Stimulated activated CD4-positive, alpha-beta T cell treated with anti-CD3 and anti-CD28 coated beads, Interleukin-2, amount 100 ng/mL, for 48 hours (primary cell): Measurements from ENCODE around the gene TMEM40.
"Not testable (repeated sequence)": the region's sequence is repeated elsewhere in the genome, so short reads cannot be mapped to it uniquely, and the experiment has no call there.

Source experiments
- DNase-seq, 2 donors: peaks; one replicate each; pipeline ENCODE4 v3.0.0-alpha.2; 2020

The TMEM40 gene

DNA sequence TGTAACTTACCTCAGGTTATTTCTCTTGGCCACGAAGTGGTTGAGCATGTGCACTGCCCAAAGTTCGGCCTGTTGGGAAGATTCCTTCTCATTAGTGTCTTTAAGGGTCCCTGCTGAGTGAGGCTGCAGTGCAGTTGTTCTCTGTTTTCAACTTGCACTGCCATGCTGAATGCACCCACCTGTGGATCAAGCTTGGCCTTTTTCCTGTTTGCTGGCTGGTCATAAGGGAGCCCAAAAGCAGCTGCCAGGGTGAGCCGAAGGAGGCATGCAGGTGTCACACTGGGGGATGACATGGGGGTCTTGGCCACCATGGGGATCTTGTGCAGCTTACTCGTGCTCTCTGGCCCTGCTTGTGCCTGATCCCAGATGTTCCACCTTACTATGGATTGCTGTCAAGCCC lies 49.0 kb downstream of the TMEM40 start:
- no peak for DNase-seq

DNA sequence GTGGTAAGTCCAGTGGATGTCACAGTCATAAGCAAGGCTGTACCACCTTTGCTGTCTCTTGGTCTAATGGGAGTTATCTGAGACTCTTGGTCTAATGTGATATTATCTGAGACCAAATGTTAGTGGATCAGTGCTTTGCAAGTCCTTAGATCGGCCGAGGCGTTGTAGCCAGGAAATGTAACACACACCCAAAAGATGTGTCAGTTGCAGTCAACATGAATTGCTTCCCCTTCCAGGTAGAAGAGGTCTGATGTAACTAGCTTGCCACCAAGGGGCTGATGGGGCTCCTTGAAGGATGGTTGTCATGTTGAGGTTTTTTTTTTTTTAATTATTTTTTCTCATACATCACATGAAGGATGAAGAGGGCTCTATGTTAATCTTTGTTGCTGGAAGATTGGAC lies 49.7 kb downstream of the TMEM40 start:
- no peak for DNase-seq

DNA sequence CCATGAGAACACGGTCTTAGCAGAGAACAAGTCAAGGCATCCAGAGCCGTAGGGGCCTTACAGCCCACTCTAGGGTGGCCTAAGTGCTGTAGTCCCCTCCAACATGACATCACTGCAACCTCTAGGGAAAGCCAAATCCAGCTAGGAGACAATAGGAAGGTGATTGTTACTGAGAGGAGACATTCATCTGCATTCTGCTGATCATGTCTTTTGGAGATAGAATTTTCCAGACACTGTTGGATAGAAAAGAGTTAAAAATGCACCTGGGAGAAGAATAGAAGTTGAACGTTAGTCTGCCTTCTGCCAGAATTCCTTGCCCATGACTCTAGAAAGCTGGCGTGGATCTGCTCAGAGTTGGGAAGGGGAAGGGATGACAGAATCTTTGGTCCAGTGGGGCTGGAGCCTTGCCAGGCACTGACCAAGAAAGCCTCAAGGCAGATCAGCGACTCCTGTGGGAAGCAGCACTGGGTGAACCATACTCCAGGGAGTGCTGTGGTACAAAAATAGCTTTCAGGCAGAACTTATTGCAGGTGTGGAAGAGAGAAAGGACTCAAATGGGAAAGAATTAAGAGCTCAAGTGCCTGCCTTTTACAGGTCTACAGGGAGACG lies 50.4 kb downstream of the TMEM40 start:
- DNase-seq, result no peak

DNA sequence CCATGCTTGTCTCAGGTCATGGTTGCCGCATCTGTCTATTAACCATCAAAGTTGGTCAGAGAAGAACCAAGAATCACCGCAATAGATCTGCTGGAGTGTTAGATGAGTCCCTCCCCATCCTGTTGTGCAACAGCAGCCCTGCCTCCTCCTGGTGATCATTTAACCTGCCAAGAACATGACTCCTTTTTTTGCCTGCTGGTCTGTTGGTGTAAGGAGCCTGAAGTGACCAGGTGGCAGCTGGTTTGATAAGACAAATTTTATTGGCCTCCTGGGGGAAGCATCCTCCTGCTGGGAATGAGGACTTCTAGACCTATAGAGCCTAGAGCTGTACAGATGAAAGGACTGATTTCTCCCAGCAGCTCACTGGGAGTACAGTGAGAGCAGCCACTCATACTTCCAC lies 51.6 kb downstream of the TMEM40 start:
- DNase-seq, result no peak

DNA sequence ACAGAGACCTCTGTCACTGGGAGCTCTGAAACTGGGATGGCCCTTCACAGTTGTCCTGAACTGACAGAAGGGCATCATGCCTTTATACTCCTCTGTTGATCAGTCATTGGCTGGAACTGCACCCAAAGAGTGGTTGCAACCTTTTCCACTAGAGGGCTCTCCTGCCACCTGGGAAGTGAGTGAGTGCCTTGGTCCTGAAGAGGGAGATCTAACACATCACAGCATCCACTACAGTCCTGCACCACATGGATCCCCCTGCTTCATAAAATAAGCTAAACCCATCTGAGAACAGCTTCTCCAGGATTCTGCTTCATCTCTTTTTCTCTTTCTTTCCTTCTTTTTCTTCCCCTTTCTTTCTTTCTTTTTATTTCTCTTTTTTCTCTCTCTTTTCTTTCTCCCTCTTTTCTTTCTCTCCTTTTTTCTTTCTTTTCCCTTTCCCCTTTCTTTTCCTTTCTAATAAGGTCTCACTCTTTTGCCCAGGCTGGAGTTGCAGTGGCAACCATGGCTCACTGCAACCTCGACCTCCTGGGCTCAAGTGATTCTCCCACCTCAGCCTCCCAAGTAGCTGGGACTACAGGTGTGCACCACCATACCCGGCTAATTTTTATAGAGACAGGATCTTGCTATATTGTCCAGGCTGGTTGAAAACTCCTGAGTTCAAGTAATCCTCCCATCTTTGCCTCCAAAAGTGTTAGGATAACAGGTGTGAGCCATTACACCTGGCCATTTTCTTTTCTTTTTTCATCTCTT lies 52.4 kb downstream of the TMEM40 start:
- DNase-seq, result peak; percentile 44 to 47

DNA sequence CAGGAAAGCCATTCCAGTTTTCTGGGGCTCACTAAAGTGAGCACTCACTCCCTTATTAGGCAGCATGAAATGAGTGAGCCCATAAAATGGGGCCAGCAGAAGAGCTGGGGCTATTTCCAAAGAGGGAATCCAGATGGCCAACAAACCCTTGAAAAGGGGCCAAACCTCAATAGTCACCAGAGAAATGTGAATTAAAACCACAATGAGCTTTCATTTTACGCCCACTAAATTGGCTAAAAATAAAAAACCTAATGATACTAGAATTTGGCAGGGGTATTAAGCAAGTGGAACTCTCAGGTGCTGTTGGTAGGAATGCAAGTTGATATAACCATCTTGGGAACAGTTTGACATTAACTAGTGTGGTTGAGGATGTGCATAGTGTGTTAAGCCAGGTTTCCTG lies 53.1 kb downstream of the TMEM40 start:
- DNase-seq, result no peak

DNA sequence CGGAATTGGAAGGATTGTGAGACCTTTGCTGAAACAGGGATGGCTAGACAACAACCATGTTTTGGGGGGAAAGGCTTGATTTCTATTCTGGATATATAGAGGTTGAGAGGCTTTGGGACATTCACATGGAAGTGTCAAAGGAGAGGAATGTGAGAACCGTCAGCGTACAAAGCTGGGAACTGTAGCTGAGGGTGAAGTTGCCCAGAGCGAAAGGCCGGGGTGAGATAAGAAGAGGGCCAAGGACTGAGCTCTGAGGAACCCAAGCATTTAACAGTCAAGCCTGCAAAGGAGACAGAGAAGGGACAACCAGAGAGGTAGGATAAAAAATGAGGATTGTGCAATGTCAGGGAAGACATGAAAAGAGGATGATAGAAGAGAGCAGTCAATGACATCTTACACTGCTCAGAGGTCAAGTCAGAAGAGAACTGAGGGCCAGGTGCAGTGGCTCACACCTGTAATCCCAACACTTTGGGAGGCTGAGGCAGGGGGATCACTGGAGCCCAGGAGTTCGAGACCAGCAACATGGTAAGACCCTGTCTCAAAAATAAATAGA lies 53.6 kb downstream of the TMEM40 start:
- DNase-seq, result no peak

DNA sequence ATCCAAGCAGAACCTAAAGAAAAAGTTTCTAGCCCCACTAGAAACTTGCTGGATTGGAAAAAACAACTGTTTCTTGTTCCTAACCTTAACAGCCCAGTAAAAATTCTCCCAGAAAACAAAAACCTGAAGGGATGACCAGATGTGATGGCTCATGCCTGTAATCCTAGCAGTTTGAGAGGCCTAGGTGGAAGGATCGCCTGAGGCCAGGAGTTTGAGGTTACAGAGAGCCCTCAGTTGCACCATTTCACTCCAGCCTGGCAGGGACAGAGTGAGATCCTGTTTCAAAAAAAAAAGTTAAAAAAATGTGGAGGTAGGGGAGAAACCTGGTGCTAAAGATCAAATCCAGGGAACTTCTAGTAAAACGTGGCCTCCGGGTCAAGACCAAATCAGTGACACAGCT lies 56.6 kb downstream of the TMEM40 start:
- DNase-seq, result no peak

DNA sequence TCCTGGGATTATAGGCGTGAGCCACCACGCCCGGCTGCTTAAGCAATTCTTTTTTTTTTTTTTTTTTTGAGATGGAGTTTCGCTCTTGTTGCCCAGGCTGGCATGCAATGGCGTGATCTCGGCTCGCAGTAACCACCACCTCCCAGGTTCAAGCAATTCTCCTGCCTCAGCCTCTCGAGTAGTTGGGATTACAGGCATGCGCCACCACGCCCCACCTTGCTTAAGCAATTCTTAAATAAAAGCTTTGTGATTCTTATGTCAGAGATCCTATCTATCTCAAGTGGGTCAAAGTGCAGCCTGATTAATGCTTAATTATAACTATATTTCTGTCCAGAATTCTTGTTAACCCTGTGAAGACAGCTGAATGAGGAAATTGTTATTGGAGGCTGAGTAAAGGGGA lies 57.5 kb downstream of the TMEM40 start:
- not testable (repeated sequence) for DNase-seq

DNA sequence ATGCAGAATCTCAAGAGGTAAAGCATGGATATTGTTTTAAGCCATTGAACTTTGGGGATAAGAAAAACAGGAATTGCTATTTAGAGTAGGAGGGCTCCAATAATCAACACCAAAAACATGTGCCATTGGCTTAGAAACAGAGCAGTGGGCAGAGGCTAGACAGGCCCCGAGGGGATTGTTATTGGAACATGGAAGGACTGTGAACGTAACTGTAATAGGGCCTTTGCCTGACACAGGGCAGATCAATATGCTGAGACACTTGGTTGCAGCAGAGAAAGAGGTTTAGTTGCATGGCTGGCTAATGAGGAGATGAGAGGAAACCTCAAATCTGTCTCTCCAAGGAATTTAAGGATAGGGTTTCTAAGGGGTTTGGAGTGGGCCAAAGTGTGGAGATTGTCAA lies 58.3 kb downstream of the TMEM40 start:
- DNase-seq, result no peak

DNA sequence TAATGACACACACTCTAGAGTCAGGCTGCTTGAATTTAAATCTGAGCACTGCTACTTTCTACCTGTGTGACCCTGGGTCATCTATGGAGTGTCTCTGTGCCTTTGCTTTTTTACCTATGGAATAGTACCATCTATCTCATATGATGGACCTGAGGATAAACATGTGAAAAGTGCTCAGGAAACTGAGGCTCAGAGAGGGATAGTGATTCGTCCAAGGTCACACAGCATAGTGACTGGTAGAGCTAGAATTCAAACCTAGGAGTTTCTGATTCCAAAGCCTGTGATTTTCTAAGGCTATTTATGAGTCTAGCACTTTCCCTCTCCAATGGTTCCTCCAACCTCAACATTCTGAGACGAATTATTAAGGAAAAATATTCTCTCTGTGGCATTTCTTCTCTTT lies 63.1 kb downstream of the TMEM40 start:
- DNase-seq, result no peak

DNA sequence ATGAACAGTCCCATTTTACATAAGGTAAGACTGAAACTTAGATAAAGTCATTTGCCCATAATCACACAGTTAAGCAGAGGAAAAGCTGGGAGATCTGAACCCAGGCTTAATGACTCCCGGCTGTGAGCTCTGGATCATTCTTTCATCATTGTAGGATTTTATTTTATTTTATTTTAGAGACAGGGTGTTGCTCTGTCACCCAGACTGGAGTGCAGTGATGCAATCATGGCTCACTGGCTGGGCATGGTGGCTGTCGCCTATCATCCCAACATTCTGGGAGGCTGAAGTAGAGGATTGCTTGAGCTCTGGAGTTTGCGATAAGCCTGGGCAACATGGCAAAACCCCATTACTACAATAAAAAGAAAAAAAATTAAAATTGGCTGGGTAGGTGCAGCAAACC lies 63.9 kb downstream of the TMEM40 start:
- DNase-seq, result no peak

DNA sequence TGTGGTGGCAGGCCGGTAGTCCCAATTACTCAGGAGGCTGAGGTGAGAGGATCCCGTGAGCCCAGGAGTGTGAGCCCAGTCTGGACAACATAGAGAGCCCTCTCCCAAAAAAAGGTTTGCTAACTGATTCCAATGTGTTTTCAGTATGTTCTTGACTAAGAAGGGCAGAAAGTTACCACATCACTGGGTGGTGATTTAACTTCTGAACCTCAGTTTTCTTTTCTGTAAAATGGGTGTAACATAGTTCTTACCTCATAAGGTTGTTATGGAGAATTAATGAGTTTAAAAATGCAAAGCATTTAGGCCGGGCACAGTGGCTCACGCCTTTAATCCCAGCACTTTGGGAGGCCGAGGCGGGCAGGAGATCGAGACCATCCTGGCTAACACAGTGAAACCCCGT lies 66.6 kb downstream of the TMEM40 start:
- no peak for DNase-seq

DNA sequence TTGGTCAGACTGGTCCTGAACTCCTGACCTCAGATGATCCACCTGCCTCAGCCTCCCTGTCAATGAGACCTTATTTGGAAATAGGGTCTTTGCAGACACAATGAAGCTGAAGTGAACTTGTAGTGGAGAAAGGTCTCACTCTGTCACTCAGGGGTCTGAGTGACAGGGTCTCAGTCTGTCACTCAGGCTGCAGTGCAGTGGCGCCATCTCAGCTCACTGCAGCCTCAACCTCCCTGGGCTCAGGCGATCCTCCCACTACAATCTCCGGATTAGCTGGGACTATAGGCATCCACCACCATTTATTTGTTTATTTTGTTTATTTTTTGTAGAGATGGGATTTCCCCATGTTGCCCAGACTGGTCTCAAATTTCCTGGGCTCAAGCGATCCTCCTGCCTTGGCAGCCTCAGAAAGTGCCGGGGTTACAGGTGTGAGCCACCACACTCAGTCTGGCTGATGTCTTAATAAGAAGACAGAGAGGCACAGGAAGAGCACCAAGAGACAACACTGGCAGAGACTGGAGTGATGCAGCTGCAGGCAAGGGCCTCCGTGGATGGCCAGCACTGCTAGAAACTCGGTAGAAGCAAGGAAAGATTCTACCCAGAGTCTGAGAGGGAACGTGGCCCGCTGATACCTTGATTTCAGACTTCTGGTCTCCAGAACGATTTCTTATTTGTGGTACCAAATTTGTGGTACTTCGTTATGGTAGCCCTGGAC lies 68.9 kb downstream of the TMEM40 start:
- no peak for DNase-seq

DNA sequence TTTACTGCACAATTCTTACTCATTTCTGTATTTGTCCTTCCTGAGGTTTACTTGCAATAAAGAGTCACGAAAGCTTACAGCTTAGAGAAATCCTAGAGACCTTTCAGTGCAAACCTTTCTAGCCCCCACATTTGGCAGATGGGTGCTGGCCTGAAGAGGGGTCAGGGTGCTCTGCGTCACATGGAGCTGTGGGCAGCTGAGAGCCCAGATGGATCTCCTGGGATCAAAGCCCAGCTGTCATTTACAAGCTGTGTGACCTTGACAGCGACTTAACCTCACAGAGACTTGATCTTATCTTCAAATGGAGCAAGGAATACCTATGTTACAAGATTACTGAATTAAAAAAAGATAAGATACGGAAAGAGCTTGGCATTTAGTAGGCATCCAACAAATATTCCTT lies 71.1 kb downstream of the TMEM40 start:
- DNase-seq, result no peak

DNA sequence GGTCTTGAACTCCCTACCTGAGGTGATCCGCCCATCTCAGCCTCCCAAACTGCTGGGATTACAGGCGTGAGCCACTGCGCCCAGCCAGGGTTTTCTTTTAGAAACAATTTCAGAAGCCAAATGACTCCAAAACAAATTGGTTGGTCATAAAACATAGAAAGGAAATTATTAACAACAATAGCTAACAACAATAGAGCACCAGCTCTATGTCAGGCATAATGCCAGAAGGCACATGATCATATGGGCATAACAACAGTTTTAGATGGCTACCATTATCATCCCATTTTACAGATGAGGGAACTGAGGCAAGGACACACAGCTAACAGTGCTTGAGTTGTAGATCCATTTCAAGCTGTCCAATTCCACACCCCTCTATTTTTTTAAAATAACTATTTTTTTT lies 73.0 kb downstream of the TMEM40 start:
- no peak for DNase-seq
